Calu3 (cell line): Measurements from ENCODE around the gene RMI2. TPM values are rescaled to one million over a fixed set of nuclear protein-coding genes. Genes with fewer than 3 reads are reported as not detected.

Experiments used
- BruUV-seq: library from RNA; stranded (reverse); fragments of 400-500 nt; replicated peaks from 2 replicates; lab custom pipeline; 2021; lab: Mats Ljungman, UMichigan
- CTCF ChIA-PET: fragments of 300-600 bp; sonication (Branson Sonifier 250); formaldehyde crosslinking; loops from one replicate; lab custom pipeline; 2022; ENCODE audit warnings: antibody characterized with exemption; lab: Charles Lee
- DNase-seq: peaks from one replicate; pipeline ENCODE4 v3.0.0; 2022
- H3K27ac Mint-ChIP-seq: one replicate; pipeline ENCODE4 v1.8.0; 2022; ENCODE audit warnings: mixed read lengths; ENCODE audit not compliant: unreplicated experiment
- H3K27me3 Mint-ChIP-seq: one replicate; pipeline ENCODE4 v1.8.0; 2022; ENCODE audit warnings: mixed read lengths; ENCODE audit not compliant: unreplicated experiment
- H3K36me3 Mint-ChIP-seq: one replicate; pipeline ENCODE4 v1.8.0; 2022; ENCODE audit warnings: mild to moderate bottlenecking, moderate library complexity, mixed read lengths; ENCODE audit not compliant: insufficient read depth, unreplicated experiment
- H3K4me1 Mint-ChIP-seq: one replicate; pipeline ENCODE4 v1.8.0; 2022; ENCODE audit warnings: mild to moderate bottlenecking, low read depth, mixed read lengths; ENCODE audit not compliant: unreplicated experiment
- H3K4me3 Mint-ChIP-seq: one replicate; pipeline ENCODE4 v1.8.0; 2022; ENCODE audit warnings: mild to moderate bottlenecking, low read depth, moderate library complexity, mixed read lengths; ENCODE audit not compliant: unreplicated experiment
- H3K9me3 Mint-ChIP-seq: one replicate; pipeline ENCODE4 v1.8.0; 2022; ENCODE audit warnings: low read depth, mixed read lengths; ENCODE audit not compliant: unreplicated experiment
- intact Hi-C: fragments of 100-400 bp; cut with micrococcal nuclease; formaldehyde crosslinking; loops from one replicate; pipeline ENCODE4 v1.10.0; 2022; ENCODE audit not compliant: unreplicated experiment
- total RNA-seq: library from RNA; stranded (reverse); gene quantifications from 2 replicates; pipeline ENCODE4 v1.2.3, GENCODE V29; 2022
- TF ChIP-seq, protein P1 (sequence below): fragments of 200-600 bp; IDR thresholded peaks from one replicate; pipeline ENCODE4 v1.8.0; 2022; ENCODE audit warnings: antibody characterized with exemption; ENCODE audit not compliant: unreplicated experiment

RMI2 gene
- total RNA-seq, 1 experiment from 2014 or later, result 55.4 TPM

- intact Hi-C loops, result no loop called here
- TF ChIP-seq, protein P1, sequence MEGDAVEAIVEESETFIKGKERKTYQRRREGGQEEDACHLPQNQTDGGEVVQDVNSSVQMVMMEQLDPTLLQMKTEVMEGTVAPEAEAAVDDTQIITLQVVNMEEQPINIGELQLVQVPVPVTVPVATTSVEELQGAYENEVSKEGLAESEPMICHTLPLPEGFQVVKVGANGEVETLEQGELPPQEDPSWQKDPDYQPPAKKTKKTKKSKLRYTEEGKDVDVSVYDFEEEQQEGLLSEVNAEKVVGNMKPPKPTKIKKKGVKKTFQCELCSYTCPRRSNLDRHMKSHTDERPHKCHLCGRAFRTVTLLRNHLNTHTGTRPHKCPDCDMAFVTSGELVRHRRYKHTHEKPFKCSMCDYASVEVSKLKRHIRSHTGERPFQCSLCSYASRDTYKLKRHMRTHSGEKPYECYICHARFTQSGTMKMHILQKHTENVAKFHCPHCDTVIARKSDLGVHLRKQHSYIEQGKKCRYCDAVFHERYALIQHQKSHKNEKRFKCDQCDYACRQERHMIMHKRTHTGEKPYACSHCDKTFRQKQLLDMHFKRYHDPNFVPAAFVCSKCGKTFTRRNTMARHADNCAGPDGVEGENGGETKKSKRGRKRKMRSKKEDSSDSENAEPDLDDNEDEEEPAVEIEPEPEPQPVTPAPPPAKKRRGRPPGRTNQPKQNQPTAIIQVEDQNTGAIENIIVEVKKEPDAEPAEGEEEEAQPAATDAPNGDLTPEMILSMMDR, result no peak
- peaks cover 10% of the 10 kb centered on the region for H3K27me3 Mint-ChIP-seq
- no peaks in the 10 kb centered on the region for H3K9me3 Mint-ChIP-seq
- H3K4me3 Mint-ChIP-seq, result no peak overlapping the region
- H3K27ac Mint-ChIP-seq, result no peak overlapping the region
- no peak for DNase-seq
- H3K36me3 Mint-ChIP-seq, result no peaks in the 10 kb centered on the region
- CTCF ChIA-PET, result interaction anchor here (1.3 to 1.4 kb wide), 3 partner anchors 9 to 423 kb away, joined by 4 to 5 read pairs (median 4); no protein-coding TSS in a partner anchor
- peaks cover 9% of the 10 kb centered on the region for H3K4me1 Mint-ChIP-seq
- BruUV-seq, result no TSS peak
Measured at GRCh38 chr16:11386791-11387546, 41.7 kb downstream of the RMI2 start.

DNA sequence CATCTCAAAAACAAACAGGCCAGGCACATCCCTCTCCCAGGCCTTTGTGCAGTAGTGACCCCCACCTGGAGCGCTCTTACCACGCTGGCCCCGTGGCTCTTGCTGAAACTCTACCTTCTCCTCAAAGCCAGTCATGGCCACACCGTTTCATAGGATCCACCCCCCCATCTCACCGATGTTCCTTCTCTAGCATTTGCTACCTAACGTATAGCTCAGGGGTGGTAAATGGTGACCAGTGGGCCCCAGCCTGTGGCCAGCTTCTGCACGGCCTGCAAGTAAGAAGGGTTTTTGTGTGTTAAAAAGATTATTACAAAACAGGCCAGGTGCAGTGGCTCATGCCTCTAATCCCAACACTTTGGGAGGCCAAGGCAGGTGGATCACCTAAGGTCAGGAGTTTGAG is 43.8 kb downstream of the RMI2 start:
- Mint-ChIP-seq H3K4me1 (peaks cover 9% of the 10 kb centered on the region), H3K36me3 (no peaks in the 10 kb centered on the region), H3K27ac (no peak overlapping the region), H3K27me3 (peaks cover 10% of the 10 kb centered on the region), H3K9me3 (no peaks in the 10 kb centered on the region), H3K4me3 (no peak overlapping the region)
- no peak for DNase-seq
- intact Hi-C loops, result no loop called here
- no TSS peak for BruUV-seq
- TF ChIP-seq, protein P1, result no peak
- CTCF ChIA-PET, result no interaction called here

DNA sequence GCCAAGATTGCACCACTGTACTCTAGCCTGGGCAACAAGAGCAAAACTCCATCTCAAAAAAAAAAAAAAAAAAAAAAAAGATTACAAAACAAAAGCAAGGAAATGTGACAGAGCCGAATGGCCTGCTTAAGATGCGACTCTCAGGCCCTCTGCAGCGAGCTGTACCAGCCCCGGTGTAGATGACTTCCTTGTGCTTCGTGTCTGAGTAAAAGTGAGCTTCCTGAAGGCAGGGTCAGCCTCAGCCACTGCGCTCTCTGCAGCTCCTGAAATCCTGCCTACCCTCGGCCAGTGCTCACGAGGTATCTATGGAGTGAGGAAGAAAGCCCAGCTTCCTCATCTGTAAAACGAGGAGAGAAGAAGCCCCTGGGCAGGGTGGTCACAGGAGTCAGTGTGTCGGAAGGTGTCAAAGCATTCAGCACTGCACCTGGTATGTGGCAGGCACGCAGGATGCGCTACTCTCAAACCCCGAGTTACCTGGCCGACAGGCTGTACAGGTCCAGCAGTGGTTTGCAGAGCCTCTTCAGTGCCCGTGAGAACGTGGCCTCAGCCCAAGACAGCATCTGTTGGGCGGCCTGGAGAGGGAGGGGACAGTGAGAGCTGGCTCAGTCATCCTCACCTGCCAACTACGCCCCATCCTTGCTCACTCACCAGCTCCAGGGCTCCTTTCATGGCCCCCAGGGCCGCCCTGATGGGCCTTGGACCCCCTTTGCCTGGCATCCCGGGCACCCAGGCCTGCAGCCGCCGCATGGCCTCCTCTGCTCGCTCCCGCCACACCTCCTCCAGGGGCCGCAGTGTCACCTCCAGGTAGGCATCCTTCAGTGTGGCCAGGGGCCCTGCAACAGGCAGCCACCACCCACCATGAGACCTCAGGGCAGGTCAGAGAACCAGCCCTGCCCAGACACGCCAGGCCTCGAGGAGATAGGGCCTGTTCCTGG is 44.6 kb downstream of the RMI2 start:
- intact Hi-C loops, result no loop called here
- no peak overlapping the region for H3K27ac Mint-ChIP-seq
- no peaks in the 10 kb centered on the region for H3K9me3 Mint-ChIP-seq
- peaks cover 10% of the 10 kb centered on the region for H3K27me3 Mint-ChIP-seq
- TF ChIP-seq, protein P1, result no peak
- no peaks in the 10 kb centered on the region for H3K36me3 Mint-ChIP-seq
- no peak for DNase-seq
- CTCF ChIA-PET, result no interaction called here
- peaks cover 9% of the 10 kb centered on the region for H3K4me1 Mint-ChIP-seq
- no peak overlapping the region for H3K4me3 Mint-ChIP-seq
- no TSS peak for BruUV-seq

DNA sequence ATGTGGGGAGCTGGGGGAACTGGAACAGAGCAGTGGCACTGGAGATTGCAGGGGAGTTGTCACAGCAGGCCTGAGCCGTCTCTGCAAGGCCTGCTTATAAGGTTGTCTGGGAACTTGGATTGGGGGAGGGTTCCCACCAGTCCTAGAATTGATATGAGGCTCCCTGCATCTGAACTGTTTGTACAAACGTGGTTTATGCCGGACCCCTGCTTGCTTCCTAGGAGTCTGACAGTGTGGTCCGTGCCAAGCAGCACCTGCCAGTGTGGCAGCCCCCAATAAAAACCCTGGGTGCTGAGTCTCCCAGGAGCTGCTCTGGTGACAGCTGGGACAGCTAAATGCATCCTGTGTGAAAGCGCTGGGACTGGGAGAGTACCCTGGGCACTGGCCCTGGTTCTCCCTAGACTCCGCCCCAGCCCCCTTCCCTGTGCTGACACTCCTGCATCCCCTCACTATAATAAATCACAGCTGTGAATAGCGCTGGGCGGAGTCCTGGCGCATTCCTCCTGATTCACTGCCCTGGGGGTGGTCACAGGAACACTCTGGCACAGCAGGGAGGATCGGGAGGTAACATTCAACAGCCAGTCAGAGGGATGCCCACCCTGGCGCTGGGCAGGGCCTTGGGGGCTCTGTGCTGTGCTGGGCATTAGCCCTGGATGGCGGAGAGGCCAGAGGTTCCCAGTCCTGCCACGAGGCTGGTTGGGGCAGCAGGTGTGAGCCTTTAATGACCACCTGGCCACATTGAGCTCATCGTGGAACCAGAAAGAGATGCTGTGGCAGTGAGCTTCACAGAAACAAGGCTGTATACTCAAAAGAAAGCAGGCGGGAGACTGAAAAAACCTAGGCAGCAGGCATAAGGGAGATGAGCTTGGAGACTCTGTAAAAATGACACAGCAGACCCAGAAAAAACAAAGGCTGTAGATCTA is 45.6 kb downstream of the RMI2 start:
- no peak overlapping the region for H3K4me3 Mint-ChIP-seq
- H3K27ac Mint-ChIP-seq, result no peak overlapping the region
- intact Hi-C loops, result no loop called here
- no peak for DNase-seq
- peaks cover 10% of the 10 kb centered on the region for H3K27me3 Mint-ChIP-seq
- no peaks in the 10 kb centered on the region for H3K36me3 Mint-ChIP-seq
- H3K9me3 Mint-ChIP-seq, result no peaks in the 10 kb centered on the region
- BruUV-seq, result no TSS peak
- TF ChIP-seq, protein P1, result no peak
- CTCF ChIA-PET, result no interaction called here
- H3K4me1 Mint-ChIP-seq, result peaks cover 9% of the 10 kb centered on the region
